ENCODE results near the gene TREX2. TPM values are rescaled to one million over a fixed set of nuclear protein-coding genes. Genes with fewer than 3 reads are reported as not detected.
A peak's percentile ranks its signal among the peaks of the same experiment; 100 is the strongest.

The TREX2 gene
- total RNA-seq, 1 experiment from 2014 or later = 0.61 TPM

DNA sequence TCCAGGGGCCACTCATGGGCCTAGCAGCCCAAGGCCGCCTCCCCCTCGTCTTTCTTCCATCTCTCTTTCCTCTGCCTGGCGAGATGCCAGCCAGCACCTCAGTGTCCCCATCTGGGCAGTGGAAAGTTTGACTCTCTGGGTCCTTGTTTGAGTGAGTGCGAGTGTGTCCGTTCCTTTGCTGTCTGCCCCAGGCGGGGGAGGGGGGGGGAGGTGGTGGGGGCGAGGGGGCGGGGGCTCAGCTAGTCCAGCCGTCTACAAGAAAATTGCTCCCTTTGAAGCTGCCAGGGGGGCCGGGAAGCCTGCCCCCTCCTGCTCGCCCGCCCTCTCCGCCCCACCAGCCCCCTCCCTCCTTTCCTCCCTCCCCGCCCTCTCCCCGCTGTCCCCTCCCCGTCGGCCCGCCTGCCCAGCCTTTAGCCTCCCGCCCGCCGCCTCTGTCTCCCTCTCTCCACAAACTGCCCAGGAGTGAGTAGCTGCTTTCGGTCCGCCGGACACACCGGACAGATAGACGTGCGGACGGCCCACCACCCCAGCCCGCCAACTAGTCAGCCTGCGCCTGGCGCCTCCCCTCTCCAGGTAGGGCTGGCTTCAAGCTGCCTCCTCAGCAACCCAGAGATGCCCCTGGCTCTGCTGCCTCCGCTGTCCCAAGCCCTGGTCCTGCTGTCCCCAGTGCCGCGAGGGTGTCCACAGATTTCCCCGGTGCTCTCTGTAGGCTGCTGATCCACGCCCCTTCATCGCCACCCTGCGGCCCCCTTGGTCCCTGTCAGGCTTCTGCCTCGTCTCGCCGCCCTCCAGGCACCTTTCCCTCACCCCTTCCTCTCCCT lies 48.9 kb upstream of the TREX2 start, which contains the start of gene BGN:
BGN (plus strand) TSS at position 440 of the 821 bp plus-strand sequence. CDS start 9,652 bp downstream, outside the sequence.
- intact Hi-C loops (cut with micrococcal nuclease; ENCODE audit: unreplicated experiment) = loop anchor here (1.0 kb wide), 1 partner anchor 24 kb away; the partner anchor contains the start of gene HAUS7
- Histone ChIP-seq H3K4me1 (peaks cover 9% of the 10 kb centered on the region), H3K36me3 (ENCODE audit: control insufficient read depth, insufficient read depth, low read length) (no peaks in the 10 kb centered on the region), H3K4me3 (ENCODE audit: low read depth, low read length) (peak within 1 kb of the TSS; percentile 27), H3K9me3 (no peaks in the 10 kb centered on the region), H3K27me3 (replicated peaks; ENCODE audit: control insufficient read depth, insufficient read depth, low read length) (no peaks in the 10 kb centered on the region)
- Mint-ChIP-seq H3K27ac (ENCODE audit: unreplicated experiment) (peak within 1 kb of the TSS; percentile 27), H3K4me3 (ENCODE audit: unreplicated experiment) (peak within 1 kb of the TSS; percentile 45), H3K4me1 (ENCODE audit: low read depth, unreplicated experiment) (no peaks in the 10 kb centered on the region), H3K36me3 (ENCODE audit: insufficient read depth, unreplicated experiment) (no peaks in the 10 kb centered on the region), H3K9me3 (ENCODE audit: unreplicated experiment) (no peaks in the 10 kb centered on the region), H3K27me3 (ENCODE audit: insufficient read depth, unreplicated experiment) (no peaks in the 10 kb centered on the region)
- peak; percentile 71 to 73 for DNase-seq
- no TSS peak for BruUV-seq (replicated peaks)
- ChIA-PET CTCF (interaction anchor here (2.0 to 2.1 kb wide), 2 partner anchors 24 to 34 kb away, joined by 11 to 16 read pairs; partner anchors contain the start of gene HAUS7), POLR2A (no interaction called here)
- TF ChIP-seq, protein P1, sequence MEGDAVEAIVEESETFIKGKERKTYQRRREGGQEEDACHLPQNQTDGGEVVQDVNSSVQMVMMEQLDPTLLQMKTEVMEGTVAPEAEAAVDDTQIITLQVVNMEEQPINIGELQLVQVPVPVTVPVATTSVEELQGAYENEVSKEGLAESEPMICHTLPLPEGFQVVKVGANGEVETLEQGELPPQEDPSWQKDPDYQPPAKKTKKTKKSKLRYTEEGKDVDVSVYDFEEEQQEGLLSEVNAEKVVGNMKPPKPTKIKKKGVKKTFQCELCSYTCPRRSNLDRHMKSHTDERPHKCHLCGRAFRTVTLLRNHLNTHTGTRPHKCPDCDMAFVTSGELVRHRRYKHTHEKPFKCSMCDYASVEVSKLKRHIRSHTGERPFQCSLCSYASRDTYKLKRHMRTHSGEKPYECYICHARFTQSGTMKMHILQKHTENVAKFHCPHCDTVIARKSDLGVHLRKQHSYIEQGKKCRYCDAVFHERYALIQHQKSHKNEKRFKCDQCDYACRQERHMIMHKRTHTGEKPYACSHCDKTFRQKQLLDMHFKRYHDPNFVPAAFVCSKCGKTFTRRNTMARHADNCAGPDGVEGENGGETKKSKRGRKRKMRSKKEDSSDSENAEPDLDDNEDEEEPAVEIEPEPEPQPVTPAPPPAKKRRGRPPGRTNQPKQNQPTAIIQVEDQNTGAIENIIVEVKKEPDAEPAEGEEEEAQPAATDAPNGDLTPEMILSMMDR (IDR thresholded peaks at IDR 0.05; ENCODE audit: insufficient read depth in 1 of 2, low read depth in 1 of 2, low read length in 1 of 2, severe bottlenecking in 1 of 2, unreplicated experiment in 1 of 2) = peak in 1 of 2 experiments; percentile 36

DNA sequence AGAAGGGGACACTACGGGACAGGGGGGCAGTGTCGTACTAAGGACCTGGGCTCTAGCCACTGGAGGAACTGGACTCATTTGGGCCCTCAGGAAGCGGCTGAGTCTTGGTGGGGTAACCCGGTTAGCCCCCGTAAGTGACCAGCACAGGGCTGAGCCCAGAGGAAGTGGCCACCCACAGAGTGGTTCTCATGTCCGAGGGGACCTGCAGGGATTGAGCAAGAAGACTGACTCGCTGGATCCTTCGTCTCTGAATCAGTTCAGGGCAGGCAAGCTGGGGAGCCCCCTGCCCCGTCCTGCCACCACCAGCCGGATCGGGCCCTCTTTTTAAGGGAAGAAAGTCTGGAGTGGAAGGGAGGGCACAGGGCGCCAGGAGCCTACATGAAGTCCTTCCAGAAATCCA lies 48.2 kb upstream of the TREX2 start:
- Mint-ChIP-seq H3K9me3 (ENCODE audit: unreplicated experiment) (no peaks in the 10 kb centered on the region), H3K36me3 (ENCODE audit: insufficient read depth, unreplicated experiment) (no peaks in the 10 kb centered on the region), H3K4me3 (ENCODE audit: unreplicated experiment) (no peak overlapping the region), H3K27me3 (ENCODE audit: insufficient read depth, unreplicated experiment) (no peaks in the 10 kb centered on the region), H3K4me1 (ENCODE audit: low read depth, unreplicated experiment) (no peaks in the 10 kb centered on the region), H3K27ac (ENCODE audit: unreplicated experiment) (no peak overlapping the region)
- Histone ChIP-seq H3K36me3 (ENCODE audit: control insufficient read depth, insufficient read depth, low read length) (no peaks in the 10 kb centered on the region), H3K4me1 (peaks cover 13% of the 10 kb centered on the region), H3K4me3 (ENCODE audit: low read depth, low read length) (no peak overlapping the region), H3K27me3 (replicated peaks; ENCODE audit: control insufficient read depth, insufficient read depth, low read length) (no peaks in the 10 kb centered on the region), H3K9me3 (no peaks in the 10 kb centered on the region)
- ChIA-PET POLR2A (no interaction called here), CTCF (interaction anchor here (2.0 to 2.1 kb wide), 2 partner anchors 23 to 33 kb away, joined by 11 to 16 read pairs; partner anchors contain the start of gene HAUS7)
- intact Hi-C loops (cut with micrococcal nuclease; ENCODE audit: unreplicated experiment) = no loop called here
- no TSS peak for BruUV-seq (replicated peaks)
- TF ChIP-seq, protein P1 (IDR thresholded peaks at IDR 0.05; ENCODE audit: insufficient read depth in 1 of 2, low read depth in 1 of 2, low read length in 1 of 2, severe bottlenecking in 1 of 2, unreplicated experiment in 1 of 2) = no peak
- no peak for DNase-seq

DNA sequence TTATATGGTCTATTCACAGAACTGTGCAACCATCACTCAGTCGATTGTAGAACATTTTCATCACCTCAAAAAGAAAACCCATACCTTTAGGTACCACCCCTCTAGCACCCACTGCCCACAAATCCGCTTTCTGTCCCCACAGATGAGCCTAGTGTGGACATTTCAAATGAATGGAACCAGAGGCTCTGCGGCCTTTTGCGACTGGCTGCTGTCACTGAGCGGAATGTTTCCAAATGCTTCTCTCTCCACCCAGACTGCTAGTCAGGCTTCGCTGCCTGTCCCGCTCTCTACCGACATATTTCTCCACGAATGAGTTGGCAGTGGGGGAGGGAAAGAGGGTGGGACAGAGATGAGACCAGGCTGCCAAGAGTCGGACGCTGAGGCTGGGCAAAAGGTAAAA lies 47.2 kb upstream of the TREX2 start:
- BruUV-seq (replicated peaks) = no TSS peak
- POLR2A ChIA-PET = no interaction called here
- H3K4me1 ChIP-seq = peaks cover 22% of the 10 kb centered on the region

More for the DNA sequence above, 47.2 kb upstream of the TREX2 start:
- H3K4me3 Mint-ChIP-seq (ENCODE audit: unreplicated experiment) = no peak overlapping the region
- TF ChIP-seq, protein P1 (IDR thresholded peaks at IDR 0.05; ENCODE audit: insufficient read depth in 1 of 2, low read depth in 1 of 2, low read length in 1 of 2, severe bottlenecking in 1 of 2, unreplicated experiment in 1 of 2) = no peak
- H3K4me1 Mint-ChIP-seq (ENCODE audit: low read depth, unreplicated experiment) = no peaks in the 10 kb centered on the region
- intact Hi-C loops (cut with micrococcal nuclease; ENCODE audit: unreplicated experiment) = no loop called here
- Histone ChIP-seq H3K27me3 (replicated peaks; ENCODE audit: control insufficient read depth, insufficient read depth, low read length) (no peaks in the 10 kb centered on the region), H3K4me3 (ENCODE audit: low read depth, low read length) (no peak overlapping the region), H3K9me3 (no peaks in the 10 kb centered on the region), H3K36me3 (ENCODE audit: control insufficient read depth, insufficient read depth, low read length) (no peaks in the 10 kb centered on the region)
- no peak overlapping the region for H3K27ac Mint-ChIP-seq (ENCODE audit: unreplicated experiment)
- H3K9me3 Mint-ChIP-seq (ENCODE audit: unreplicated experiment) = no peaks in the 10 kb centered on the region
- H3K27me3 Mint-ChIP-seq (ENCODE audit: insufficient read depth, unreplicated experiment) = no peaks in the 10 kb centered on the region
- DNase-seq = no peak
- CTCF ChIA-PET = interaction anchor here (0.7 to 2.1 kb wide), 2 partner anchors 23 to 32 kb away, joined by 3 to 11 read pairs; partner anchors contain the start of gene HAUS7
- no peaks in the 10 kb centered on the region for H3K36me3 Mint-ChIP-seq (ENCODE audit: insufficient read depth, unreplicated experiment)

Data from Caco-2 (cell line).